GM12801 (cell line): ENCODE measurements around the gene GARNL3.

Experiments
- TF ChIP-seq, protein P1 (sequence below): IDR thresholded peaks from one replicate; pipeline ENCODE4 v1.5.1; 2011; ENCODE audit warnings: control low read depth; ENCODE audit not compliant: insufficient read length; ENCODE audit errors: extremely low read depth

The GARNL3 gene

DNA sequence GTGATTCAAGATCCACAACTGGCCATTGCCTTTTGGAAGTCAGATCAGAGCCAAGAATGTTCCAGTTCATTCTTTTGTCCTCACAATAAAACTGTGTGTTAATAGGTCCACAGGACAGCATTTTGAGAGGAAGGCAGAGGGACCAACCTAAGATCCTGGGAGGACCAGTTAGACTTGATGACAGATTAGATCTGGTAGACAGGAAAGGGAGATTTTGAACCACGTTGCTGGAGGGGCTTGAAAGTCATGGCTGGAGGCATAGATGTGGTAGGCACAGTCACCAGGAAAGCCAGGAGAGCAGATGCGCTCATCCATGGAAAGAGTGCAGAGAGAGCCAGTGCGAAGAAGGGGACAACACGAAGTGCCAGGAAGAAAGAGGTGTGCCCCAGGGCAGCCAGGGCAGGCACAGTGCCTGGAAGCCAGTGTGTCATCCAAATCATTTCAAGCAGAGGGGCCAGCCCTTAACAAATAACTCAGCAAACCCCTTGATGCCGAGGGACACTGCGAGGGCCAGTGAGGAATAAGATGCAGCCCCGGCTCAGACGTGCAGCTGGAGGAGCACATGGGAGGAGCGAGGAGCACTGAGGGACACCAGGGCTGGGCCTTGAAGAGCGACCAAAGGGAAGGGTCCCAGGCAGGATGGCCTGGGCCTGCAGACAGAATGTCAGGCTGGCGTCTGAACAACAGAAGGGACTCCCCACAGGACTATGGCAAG, 119.6 kb downstream of the GARNL3 start:
- TF ChIP-seq, protein P1, sequence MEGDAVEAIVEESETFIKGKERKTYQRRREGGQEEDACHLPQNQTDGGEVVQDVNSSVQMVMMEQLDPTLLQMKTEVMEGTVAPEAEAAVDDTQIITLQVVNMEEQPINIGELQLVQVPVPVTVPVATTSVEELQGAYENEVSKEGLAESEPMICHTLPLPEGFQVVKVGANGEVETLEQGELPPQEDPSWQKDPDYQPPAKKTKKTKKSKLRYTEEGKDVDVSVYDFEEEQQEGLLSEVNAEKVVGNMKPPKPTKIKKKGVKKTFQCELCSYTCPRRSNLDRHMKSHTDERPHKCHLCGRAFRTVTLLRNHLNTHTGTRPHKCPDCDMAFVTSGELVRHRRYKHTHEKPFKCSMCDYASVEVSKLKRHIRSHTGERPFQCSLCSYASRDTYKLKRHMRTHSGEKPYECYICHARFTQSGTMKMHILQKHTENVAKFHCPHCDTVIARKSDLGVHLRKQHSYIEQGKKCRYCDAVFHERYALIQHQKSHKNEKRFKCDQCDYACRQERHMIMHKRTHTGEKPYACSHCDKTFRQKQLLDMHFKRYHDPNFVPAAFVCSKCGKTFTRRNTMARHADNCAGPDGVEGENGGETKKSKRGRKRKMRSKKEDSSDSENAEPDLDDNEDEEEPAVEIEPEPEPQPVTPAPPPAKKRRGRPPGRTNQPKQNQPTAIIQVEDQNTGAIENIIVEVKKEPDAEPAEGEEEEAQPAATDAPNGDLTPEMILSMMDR = no peak

DNA sequence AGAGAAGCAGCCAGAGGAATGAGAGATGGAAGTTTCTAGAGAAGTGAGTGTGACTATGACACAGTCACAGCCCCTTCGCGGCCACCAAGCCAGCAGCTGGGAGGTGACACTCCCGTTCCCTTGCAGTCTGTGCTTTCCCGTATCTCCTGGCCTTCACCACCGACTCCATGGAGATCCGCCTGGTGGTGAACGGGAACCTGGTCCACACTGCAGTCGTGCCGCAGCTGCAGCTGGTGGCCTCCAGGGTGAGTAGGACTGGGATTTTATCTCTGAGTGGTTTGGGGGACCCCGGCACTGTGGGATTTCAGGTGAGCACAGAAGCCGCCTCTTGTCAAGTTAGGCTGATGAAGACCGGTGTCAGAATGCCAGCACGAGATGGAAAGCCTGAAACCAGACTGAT, 120.3 kb downstream of the GARNL3 start:
- TF ChIP-seq, protein P1 = no peak

DNA sequence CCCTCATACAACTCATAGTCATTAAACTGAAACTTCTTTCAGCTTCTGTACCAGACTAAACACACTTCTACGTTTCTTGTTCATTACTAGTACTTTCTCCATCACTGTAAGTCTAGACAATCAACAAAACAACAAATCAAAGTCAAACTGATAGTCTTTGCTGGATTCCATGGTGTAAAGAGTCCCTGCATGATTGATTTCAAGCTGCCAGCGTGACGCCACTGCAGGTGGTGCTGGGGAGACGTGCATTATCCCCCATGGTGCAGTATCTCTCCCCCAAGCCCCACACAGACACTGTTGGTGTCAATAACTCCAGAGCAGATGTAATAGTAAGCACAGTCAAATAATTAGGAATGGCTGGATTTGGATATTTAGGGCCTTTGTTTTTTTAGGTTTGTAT, 121.7 kb downstream of the GARNL3 start:
- TF ChIP-seq, protein P1 = no peak

DNA sequence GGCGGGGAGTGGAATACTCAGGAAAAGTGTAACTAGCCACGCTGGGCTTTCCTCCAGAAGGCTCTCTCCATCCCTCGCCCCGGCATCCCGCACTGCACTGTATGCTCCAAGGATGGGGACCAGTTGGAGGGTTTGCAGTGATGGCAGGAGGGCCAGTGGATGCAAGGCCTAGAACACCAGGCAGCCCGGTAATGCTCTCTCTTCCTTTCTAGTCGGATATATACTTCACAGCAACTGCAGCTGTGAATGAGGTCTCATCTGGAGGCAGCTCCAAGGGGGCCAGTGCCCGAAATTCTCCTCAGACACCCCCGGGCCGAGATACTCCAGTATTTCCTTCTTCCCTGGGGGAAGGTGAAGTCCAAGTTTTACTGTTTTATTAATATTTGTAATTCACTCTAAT, 122.4 kb downstream of the GARNL3 start:
- TF ChIP-seq, protein P1 = no peak

DNA sequence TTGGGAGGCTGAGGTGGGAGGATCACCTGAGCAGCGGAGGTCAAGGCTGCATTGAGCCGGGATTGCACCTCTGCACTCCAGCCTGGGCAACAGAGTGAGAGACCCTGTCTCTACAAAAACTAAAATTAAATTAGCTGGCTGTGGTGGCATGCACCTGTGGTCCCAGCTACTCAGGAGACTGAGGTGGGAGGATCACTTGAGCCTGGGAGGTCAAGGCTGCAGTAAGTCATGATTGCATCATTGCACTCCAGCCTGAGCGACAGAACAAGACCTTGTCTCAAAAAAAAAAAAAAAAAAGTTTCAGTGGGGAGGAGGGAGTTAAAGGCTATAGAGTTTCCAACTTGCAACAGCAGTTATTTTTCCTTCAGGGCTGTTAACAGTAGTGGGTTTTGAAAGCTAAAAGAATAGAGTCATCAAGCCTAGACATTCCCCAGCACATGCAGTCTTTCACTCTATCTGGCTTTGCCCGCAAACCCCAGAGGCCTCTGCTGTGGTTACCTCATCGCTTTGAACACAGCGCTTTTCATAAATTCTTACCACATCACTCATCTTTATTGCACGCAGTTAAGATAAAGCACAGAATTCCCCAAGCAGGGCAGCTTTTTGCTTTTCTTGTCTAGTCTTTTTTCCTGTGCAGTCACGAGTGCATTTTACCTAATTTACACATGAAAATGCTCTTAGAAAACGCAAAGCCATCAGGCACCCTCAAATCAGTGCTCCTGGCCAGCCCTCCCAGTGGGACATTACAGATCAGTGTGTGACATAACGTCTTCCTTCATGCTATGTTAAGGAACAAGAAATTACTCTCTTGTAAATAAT, 123.7 kb downstream of the GARNL3 start:
- TF ChIP-seq, protein P1 = no peak

DNA sequence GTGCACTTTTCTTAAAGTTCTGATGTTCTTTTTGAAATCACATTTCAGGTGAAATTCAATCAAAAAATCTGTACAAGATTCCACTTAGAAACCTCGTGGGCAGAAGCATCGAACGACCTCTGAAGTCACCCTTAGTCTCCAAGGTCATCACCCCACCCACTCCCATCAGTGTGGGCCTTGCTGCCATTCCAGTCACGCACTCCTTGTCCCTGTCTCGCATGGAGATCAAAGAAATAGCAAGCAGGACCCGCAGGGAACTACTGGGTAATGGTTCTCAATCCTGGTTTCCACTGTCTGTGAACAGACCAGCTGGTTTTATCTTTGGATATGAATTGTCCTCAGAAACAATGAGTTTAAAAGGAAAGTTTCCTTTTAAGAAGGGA, 124.3 kb downstream of the GARNL3 start:
- TF ChIP-seq, protein P1 = no peak

DNA sequence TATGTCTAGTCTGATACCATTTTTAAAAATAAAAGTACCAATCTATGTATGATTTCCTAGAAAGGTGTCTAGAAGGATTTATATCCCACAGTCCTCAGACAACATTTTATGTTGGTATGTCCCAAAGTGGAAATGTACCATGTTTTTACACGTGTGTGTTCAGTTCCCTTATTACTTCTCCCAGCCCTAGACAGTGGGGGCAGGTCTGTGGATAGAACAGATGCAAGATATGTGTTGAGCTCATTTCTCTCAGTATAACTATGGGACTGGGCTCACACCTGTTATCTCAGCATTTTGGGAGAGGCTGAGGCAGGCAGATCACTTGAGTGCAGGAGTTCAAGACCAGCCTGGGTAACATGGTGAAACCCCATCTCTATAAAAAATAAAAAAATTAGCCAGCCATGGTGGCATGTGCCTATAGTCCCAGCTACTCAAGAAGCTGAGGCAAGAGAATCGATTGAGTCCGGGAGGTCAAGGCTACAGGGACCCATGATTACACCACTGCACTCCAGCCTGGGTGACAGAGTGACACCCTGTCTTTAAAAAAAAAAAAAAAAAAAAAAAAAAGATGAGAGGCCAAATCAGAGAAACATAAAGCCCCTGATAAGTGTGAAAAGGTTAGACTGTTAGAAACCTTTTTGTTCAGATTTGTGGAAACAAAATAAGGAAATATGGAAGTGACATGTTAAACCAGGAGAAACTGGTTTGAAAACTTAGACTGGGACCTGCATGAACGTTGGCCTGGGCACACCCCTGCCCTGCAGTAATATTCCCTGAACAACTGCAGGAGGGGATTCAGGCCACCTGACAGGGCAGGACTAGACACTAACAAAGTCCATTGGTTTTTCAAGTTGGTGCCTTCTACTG, 125.0 kb downstream of the GARNL3 start:
- TF ChIP-seq, protein P1 = no peak
